GM18517 (cell line): ENCODE results near the gene KLF17.

Experiments used
- ATAC-seq: cut with Tn5 transposase; IDR thresholded peaks from one replicate; pipeline ENCODE4 v1.9.1; 2021; ENCODE audit warnings: mild to moderate bottlenecking, moderate library complexity; ENCODE audit not compliant: unreplicated experiment

KLF17 gene

GRCh38 chr1:44151808-44152207 is 33.2 kb downstream of the KLF17 start:
- no peak for ATAC-seq

GRCh38 chr1:44152692-44153091 is 34.1 kb downstream of the KLF17 start:
- ATAC-seq = no peak

- no peak for ATAC-seq
Measured at GRCh38 chr1:44154049-44154448, 35.4 kb downstream of the KLF17 start.

- ATAC-seq = no peak
Measured at GRCh38 chr1:44157903-44158302, 39.3 kb downstream of the KLF17 start.

- ATAC-seq = no peak
Measured at GRCh38 chr1:44158871-44159270, 40.2 kb downstream of the KLF17 start.

GRCh38 chr1:44161546-44161945 is 42.9 kb downstream of the KLF17 start:
- no peak for ATAC-seq

- no peak for ATAC-seq
Measured at GRCh38 chr1:44168520-44169098, 50.0 kb downstream of the KLF17 start.

- no peak for ATAC-seq
Measured at GRCh38 chr1:44170281-44170823, 51.7 kb downstream of the KLF17 start.

GRCh38 chr1:44174630-44175029 is 56.0 kb downstream of the KLF17 start:
- no peak for ATAC-seq
